Esophagus muscularis mucosa (tissue), 3 donors: ENCODE data around the gene PF4V1.

Experiments used
- CTCF ChIP-seq, 3 experiments: fragments of 200-600 bp in 2 of 3; fragments of 450-650 bp in 1 of 3; sonication (generic) in 2 of 3; IDR thresholded peaks; one replicate each; pipeline ENCODE4 v1.5.1; 2017 to 2019; ENCODE audit warnings: antibody characterized with exemption in 3 of 3, mild to moderate bottlenecking in 2 of 3, moderate library complexity in 1 of 3
- POLR2A ChIP-seq: fragments of 450-650 bp; IDR thresholded peaks from one replicate; pipeline ENCODE4 v1.6.1; 2017; ENCODE audit warnings: antibody characterized with exemption, moderate library complexity, mild to moderate bottlenecking, low read depth

DNA sequence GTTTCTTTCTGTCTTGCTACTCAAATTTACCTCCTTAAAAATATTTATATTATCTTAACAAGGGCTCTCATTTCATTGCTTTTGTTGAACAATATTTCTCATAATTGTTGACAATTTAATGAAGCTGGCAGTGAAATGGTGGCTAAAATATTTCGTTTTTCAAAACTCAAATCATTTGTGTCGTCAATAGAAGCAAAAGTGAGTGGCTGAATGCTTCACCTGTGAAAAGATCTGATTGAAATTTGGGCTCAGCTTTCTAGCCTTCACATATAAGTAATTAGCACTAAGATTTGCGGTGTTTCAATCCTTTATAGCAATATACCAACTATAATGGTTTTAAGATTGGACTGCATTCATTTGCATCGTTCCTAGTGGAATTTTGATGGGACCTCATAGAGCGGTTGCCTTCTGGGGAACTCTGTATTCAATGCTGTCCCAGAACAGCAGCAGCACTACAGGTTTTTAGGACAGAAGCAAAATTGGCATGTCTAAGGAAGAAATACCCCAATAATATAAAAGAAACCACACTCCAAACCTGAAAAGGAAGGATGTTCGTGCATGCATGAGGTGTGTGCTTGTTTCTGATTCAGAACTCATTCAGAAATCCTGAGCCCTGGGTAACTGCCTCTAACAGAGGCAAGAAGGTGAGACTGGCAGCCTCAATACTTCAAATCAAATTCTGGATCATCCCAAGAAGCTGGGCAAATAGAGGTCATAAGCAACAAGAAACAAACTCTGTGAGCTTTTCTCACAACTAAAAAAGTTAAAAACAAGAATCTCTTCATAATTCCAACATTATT is 18.6 kb downstream of the PF4V1 start:
- TF ChIP-seq CTCF (IDR thresholded peaks at IDR 0.05) (no peak), POLR2A (no peak)
